ENCODE data around the gene TMEM179.
"Not testable (repeated sequence)": the region's sequence is repeated elsewhere in the genome, so short reads cannot be mapped to it uniquely, and the experiment has no call there.

Gene TMEM179

DNA sequence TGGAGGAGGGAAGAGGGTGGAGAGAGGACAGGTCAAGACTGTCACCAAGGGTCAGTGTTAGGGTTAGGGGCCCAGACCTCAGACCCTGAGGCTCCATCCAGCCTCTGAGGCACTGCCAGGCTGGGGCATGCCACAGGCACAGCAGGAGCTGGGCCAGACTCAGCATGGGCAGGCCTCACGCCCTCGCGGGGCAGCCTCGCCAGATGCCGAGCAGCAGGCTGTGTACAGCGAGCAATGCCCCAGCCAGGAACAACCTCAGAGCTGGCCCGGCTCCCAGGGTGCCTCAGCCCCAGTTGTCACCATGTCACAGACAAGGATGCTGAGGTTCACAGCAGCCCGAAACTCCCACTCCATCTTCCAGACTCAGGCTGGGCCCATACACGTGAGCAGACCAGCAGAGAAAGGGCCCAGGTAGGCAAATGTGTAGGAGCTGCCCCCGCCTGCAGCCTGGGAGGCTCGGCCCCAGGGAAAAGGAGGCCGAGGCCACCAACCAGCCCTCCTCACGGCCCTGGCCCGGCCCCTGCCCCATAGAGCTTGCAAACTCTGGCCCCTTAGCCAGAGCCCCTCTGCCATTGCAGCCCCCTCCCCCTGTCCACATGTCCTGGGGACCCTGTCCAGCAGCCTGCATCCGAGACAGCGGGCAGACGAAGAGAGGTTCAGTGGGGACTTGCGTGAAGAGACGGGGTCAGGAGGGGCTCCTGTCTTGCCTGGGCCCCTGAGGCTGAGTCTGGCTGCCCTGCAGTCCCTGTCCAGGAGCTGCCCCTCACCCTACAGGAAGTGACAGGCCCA, 17.5 kb downstream of the TMEM179 start:
- DNase-seq (ENCODE audit: low read depth in 2 of 2), result no peak

DNA sequence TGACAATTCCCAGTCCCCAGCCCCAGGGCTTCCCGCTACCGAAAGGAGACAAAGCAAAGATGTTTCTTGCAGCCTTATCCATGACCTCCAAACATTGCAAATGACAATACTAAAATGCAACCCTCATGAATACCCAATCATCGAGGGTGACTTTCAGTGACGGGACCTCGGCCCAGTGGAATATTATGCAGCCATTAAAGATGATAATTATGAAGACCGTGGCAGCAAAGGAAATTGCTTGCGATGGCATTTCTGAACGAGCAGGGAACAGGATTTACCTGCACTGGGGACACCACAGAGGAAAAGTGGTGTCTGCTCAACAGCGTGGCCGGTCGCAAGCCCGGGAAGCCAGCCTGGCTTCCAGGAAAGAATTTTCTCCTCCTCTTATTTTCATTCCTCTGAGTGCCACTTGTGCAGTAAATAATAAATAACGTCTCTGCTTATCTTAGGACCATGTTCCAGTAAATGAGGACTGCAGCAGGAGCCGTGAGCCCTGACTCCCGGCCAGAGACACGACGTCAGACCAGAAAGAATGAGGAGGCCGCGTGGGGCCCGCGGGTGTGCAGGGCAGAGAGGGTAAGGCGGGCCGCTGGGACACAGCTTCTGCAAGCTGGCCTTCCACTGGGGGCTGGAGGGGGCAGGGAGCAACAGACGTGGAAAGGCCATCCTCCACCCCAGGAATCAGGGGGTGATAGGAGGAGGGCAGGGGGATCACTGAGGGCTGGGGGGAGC, 18.4 kb downstream of the TMEM179 start:
- DNase-seq (ENCODE audit: low read depth in 2 of 2), result no peak

DNA sequence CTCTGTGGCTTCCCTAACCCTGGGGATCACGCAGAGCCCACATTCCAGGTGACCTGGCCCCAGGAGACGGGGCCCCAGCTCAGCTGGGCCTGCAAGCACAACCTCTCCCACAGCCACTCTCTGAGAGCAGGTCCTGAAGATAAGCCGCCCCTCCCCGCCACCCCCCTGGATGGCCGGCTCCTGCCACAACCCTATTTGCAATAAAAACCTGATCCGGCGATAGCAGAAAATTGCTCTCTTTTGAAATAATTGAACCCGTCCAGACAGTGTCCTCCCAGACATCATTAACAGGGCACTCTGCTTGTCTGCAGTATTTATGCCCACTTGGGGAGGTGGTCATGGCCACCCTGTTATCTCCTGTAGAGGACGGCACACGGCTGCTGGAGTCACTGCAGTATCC, 20.0 kb downstream of the TMEM179 start:
- no peak for DNase-seq (ENCODE audit: low read depth in 2 of 2)

DNA sequence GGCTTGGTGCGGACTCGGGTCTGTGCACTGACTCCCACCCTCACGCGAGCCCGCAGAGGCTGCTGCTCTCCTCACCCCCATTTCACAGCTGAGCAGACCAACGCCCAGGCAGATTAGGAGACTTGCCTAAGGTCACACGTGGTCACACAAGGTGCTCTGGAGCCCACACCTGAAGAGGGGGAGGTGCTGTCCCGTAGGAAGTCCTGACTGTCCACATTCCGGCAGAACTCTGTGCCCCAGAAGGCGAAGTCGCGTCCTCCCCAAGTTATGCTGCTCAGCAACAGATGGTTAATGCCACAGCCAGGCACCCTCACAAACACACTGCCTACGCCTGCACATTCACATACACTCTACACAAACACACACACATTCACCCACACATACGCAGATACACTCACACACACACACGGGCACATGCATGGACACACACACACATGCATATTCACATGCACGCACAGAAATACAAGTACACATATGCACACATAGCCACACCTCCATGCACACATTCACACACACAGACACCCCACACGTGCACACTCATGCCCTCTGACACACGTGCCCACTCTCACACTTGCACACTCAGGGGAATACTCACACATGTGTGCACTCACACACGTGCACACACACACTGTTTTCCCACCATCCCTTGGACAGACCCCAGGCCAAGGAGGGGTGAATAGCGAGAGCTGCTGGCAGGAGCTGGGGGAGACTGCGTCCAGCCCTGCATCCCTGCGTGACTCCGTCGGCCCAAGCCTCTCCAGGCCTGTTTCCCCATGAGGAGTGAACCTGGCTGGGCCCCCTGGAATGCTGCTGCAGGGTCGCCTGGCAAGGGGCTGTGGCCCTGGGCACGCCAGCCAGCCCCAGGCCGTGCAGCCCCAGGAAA, 20.9 kb downstream of the TMEM179 start:
- DNase-seq (ENCODE audit: low read depth in 2 of 2), result no peak

GRCh38 chr14:104582662-104583061, 21.9 kb downstream of the TMEM179 start:
- DNase-seq (ENCODE audit: low read depth in 2 of 2), result no peak

DNA sequence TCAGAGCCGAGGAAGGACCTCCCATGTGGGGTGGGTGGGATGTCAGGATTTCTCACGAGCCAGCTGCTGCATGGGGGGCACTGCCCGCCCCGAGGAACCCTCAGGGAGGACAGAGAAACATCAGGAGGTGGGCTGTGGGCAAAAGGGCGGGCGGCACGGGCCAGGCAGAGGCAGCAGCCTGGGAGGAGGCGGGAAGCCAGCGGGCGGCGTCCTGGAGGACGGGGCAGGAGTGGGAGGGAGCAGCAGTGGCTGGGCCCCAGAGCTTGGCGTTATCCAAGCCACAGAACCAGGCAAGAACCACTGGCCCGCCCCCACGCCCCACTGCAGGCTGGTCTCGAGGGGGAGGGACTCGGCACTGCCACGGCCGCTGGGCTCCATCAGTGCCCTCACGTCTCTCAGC, 22.6 kb downstream of the TMEM179 start:
- DNase-seq (ENCODE audit: low read depth in 2 of 2), result no peak

DNA sequence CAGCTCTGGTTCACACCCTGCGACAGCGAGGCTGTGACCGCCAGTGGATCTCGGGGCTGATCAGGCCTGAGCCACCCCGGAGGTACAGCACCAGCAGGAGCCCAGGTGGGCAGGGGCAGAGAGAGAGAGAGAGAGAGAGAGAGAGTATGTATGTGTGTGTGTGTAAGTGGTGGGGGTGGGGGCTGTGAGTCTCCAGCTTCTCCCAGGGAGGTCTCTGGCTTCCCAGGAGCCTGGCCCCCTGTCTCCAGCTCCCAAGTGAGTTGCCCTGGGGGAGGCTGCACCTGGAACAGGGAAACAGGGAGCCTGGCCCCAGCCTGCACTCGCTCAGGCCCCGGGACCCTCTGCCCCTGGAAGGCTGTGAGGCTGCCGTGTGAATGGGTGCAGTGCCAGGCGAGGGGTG, 23.1 kb downstream of the TMEM179 start:
- no peak for DNase-seq (ENCODE audit: low read depth in 2 of 2)

GRCh38 chr14:104580961-104581360, 23.6 kb downstream of the TMEM179 start:
- no peak for DNase-seq (ENCODE audit: low read depth in 2 of 2)

- not testable (repeated sequence) for DNase-seq (ENCODE audit: low read depth in 2 of 2)
Observed at GRCh38 chr14:104579939-104580338, 24.6 kb downstream of the TMEM179 start.

DNA sequence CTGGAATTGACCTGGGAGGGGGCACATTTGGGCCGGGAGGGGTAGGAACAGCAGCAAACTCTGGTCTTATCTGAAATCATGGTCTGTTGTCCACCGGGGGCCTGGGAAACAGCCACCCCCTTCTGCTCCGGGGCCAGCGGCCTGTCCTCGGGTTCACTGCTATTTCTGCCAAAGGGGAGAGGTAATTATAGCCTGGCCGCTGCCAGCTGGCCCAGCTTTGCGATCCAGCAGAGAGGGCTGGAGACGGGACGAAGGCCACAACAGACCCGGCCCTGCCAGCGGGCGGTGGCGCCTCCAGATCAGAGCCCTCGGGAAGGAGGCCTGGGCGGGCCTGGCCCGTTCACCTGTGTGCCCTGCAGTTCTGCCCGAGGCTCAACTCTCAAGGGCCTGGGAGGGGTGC, 25.1 kb downstream of the TMEM179 start, which contains the start of gene C14orf180:
TSS of gene C14orf180 (plus strand) at position 258 of the 400 bp plus-strand sequence. CDS start 6,667 bp downstream, outside the sequence.
- no peak for DNase-seq (ENCODE audit: low read depth in 2 of 2)

DNA sequence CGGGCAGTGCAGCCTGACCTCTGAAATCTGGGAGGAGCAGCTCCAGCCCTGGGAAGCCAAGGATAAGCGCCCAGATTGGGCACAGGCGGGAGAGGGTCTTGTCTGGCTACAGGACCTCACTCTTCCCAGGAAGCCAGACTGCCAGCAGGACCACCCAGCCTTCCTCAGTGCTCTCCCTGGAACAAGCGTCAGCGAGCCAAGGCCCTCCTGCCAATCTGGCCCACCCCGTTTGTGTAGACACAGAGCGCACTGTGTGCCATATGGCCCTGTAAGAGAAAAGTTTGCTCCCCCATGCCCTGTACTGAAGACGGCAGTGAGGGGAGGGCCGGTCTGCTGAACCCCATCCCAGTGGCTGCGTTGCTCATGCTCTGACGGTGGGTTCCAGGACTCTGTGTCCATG, 26.3 kb downstream of the TMEM179 start:
- DNase-seq (ENCODE audit: low read depth in 2 of 2), result no peak

DNA sequence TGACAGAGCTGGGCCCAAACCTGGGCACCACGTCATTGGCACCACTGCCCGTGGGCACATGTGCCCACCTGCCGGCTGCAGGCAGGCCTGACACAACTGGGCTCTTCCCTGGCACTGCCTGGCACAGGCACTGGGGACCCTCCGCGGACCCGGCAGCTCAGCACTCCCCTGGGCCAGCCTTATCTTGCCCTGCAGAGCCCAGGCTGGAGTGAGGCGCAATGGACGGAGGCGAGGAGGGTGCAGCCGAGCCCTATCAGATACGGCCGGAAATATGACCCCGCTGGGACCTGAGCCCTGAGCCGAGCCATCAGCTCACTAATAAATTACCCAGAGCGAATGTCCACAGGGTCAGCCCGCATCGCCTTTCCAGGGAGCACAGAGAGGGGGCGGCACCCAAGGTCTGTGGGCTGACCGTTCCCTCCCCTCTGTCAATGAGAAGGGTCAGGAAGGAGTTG, 26.7 kb downstream of the TMEM179 start:
- DNase-seq (ENCODE audit: low read depth in 2 of 2), result no peak

DNA sequence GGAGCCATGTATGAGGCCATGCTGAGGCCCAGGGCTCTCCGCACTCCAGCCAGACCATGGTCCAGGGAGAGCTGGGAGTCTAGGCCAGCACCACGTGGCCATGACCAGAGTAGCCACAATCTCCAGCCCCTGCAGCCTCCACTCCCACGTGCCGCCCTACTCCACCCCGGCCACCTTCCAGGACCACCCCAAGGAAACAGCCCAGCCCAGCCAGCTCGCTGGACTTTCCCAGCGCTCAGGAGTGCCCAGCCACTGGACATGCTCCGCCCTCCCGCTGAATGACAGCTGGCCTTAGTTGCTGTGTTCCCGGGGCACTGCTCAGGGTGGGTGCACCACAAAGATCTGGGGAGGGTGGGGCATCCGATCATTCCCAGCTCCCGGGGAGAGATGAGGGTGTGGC, 27.1 kb downstream of the TMEM179 start:
- DNase-seq (ENCODE audit: low read depth in 2 of 2), result no peak

DNA sequence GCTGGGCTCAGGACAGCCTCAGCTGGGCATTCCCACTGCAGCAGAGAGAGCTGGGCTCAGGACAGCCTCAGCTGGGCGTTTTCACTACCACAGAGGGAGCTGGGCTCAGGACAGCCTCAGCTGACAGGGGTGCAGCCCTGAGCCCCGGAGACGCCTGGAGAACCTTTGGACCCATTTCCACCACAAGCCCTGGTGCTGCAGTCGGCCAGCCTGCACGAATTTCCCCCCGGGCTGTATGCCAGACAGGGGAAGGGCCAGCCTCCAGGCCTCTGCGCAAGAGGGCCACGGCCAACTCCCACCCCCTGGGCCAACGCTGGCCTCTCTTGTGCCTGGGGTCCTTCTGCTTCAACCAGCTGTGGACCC, 27.6 kb downstream of the TMEM179 start:
- no peak for DNase-seq (ENCODE audit: low read depth in 2 of 2)

GRCh38 chr14:104576232-104576969, 28.2 kb downstream of the TMEM179 start:
- DNase-seq (ENCODE audit: low read depth in 2 of 2), result no peak

- DNase-seq (ENCODE audit: low read depth in 2 of 2), result no peak
Observed at GRCh38 chr14:104574978-104575583, 29.5 kb downstream of the TMEM179 start.

GRCh38 chr14:104574536-104574935, 30.0 kb downstream of the TMEM179 start:
- no peak for DNase-seq (ENCODE audit: low read depth in 2 of 2)

- no peak for DNase-seq (ENCODE audit: low read depth in 2 of 2)
Observed at GRCh38 chr14:104573930-104574329, 30.6 kb downstream of the TMEM179 start.

DNA sequence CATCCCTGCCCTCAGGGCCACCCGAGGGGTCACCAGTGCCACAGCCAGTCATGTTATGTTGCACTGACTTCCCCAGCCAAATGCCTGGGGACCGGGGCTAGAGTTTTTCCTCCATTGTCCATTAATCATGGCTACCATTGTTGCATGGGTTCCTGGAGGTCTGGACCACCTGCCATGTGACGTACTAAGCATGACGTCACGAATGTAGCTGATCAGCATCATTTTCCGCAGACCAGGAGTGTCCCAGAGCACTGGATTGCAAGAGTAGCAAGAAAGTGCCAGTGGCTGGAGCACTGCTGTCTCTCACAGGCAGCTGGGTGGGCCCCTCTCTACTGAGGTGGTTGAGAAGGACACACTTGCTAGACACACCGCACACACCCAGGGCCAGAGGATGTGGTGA, 31.9 kb downstream of the TMEM179 start:
- DNase-seq (ENCODE audit: low read depth in 2 of 2), result no peak

DNA sequence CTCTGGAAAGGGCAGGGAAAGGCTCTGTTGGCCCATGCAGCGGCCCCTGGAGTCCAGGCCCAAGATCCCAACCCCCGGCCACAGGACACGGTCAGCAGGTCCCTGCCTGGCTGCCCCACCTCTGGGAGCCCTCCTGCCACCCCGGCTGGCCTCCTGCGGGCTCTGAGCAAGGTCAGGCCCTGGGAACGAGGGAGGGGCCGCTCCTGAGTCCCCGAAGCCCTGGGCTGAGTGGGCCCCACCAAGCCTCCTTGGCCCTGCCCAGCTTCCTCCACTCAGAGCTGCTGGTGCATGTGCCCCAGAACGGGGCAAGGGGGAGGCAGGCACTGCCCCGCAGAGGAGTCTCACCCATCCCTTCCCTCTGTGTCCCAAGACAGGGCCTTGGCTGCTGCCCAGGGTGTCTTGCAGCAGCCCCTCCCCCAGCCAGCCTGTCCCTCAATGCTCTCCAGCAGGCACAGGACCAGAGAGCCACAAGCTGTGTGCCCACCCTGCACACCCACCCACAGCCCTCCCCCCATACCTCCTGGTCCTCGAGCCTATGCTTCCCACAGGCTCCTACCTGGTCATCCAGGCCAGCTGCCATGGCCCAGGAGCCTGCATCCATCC, 32.4 kb downstream of the TMEM179 start:
- no peak for DNase-seq (ENCODE audit: low read depth in 2 of 2)

DNA sequence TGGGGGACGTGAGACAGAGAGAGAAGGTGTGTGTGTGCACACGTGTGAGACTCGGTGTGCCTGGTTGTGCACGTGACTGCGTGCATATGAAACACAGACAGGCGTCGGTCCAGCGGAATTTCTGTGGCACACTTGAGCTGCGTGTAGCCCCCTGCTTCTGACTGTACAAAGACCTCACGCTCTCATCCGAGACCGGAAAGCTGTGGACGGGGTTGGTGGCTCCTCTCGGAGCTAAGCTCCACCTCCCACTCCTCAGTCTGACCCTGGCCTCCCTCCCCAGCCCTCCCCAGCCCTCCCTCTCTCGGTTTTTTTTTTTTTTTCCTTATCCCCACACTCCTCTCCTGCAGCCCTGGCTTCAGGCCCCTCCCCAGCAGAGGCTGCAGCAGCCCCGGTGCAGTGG, 33.3 kb downstream of the TMEM179 start:
- DNase-seq (ENCODE audit: low read depth in 2 of 2), result no peak

Data from stimulated activated CD4-positive, alpha-beta T cell treated with anti-CD3 and anti-CD28 coated beads, Interleukin-4, amount 100 ng/mL, for 48 hours (primary cell).